ENCODE measurements around the gene NPNT.

NPNT gene

GRCh38 chr4:105870963-105871362, 24.3 kb upstream of the NPNT start:
- TF ChIP-seq CTCF (IDR thresholded peaks at IDR 0.05; ENCODE audit: low read depth, low read length), result no peak
- H3K4me3 ChIP-seq (ENCODE audit: low read depth, low read length), result no peak overlapping the region

GRCh38 chr4:105871997-105872396, 23.3 kb upstream of the NPNT start:
- TF ChIP-seq CTCF (IDR thresholded peaks at IDR 0.05; ENCODE audit: low read depth, low read length), result no peak
- H3K4me3 ChIP-seq (ENCODE audit: low read depth, low read length), result no peak overlapping the region

- H3K4me3 ChIP-seq (ENCODE audit: low read depth, low read length), result no peak overlapping the region
- TF ChIP-seq CTCF (IDR thresholded peaks at IDR 0.05; ENCODE audit: low read depth, low read length), result no peak
These were observed 20.0 kb upstream of the NPNT start for GRCh38 chr4:105875233-105875632.

- no peak for TF ChIP-seq CTCF (IDR thresholded peaks at IDR 0.05; ENCODE audit: low read depth, low read length)
- no peak overlapping the region for H3K4me3 ChIP-seq (ENCODE audit: low read depth, low read length)
These were observed 16.6 kb upstream of the NPNT start for GRCh38 chr4:105878668-105879067.

GRCh38 chr4:105887508-105887907, 7.8 kb upstream of the NPNT start:
- TF ChIP-seq CTCF (IDR thresholded peaks at IDR 0.05; ENCODE audit: low read depth, low read length), result no peak
- H3K4me3 ChIP-seq (ENCODE audit: low read depth, low read length), result no peak overlapping the region

- TF ChIP-seq CTCF (IDR thresholded peaks at IDR 0.05; ENCODE audit: low read depth, low read length), result no peak
- H3K4me3 ChIP-seq (ENCODE audit: low read depth, low read length), result no peak overlapping the region
These were observed 551 bp downstream of the NPNT start for GRCh38 chr4:105895583-105896460.

- no peak for TF ChIP-seq CTCF (IDR thresholded peaks at IDR 0.05; ENCODE audit: low read depth, low read length)
- H3K4me3 ChIP-seq (ENCODE audit: low read depth, low read length), result no peak overlapping the region
These were observed 1.2 kb downstream of the NPNT start for GRCh38 chr4:105896461-105896942.
